ENCODE results near the gene TNS1. TPM values are rescaled to one million over a fixed set of nuclear protein-coding genes. Genes with fewer than 3 reads are reported as not detected.

The TNS1 gene
- total RNA-seq, 1 experiment from 2014 or later, result 0.49 TPM

GRCh38 chr2:217914078-217914477 lies 88.7 kb downstream of the TNS1 start:
- no peak for TF ChIP-seq REST (IDR thresholded peaks at IDR 0.05; ENCODE audit: insufficient read depth in 1 of 2, low read depth in 2 of 2, low read length in 1 of 2)
- no peak for TF ChIP-seq TCF7L2 (IDR thresholded peaks at IDR 0.05; ENCODE audit: low read depth, low read length)
- TF ChIP-seq POLR2AphosphoS5 (IDR thresholded peaks at IDR 0.05; ENCODE audit: low read depth, low read length), result no peak
- no peak for TF ChIP-seq SIN3A (IDR thresholded peaks at IDR 0.05; ENCODE audit: borderline replicate concordance, insufficient read depth, low read depth, low read length)
- no peak for TF ChIP-seq CTCF (IDR thresholded peaks at IDR 0.05)
- Histone ChIP-seq H3K27ac (ENCODE audit: low read length) (no peak overlapping the region), H3K4me1 (ENCODE audit: control insufficient read depth, insufficient read depth, low read length) (no peaks in the 10 kb centered on the region), H3K36me3 (ENCODE audit: control insufficient read depth, insufficient read depth, low read length) (no peaks in the 10 kb centered on the region), H3K9me3 (ENCODE audit: control insufficient read depth, insufficient read depth, low read depth, low read length) (no peaks in the 10 kb centered on the region), H3K4me3 (ENCODE audit: low read depth in 2 of 2, low read length in 2 of 2) (no peak overlapping the region), H3K27me3 (ENCODE audit: control insufficient read depth, insufficient read depth, low read length) (no peaks in the 10 kb centered on the region; the same call in 1 of the 2 replicates)
- ChIA-PET CTCF (no interaction called here), POLR2A (no interaction called here)
- no peak for ATAC-seq
- in situ Hi-C loops (cut with HindIII; ENCODE audit: low pct_unique_long_range_greater_than_20kb, low sequenced_read_pairs), result no loop called here
- no peak for DNase-seq (ENCODE audit: low read depth, low spot score)
- intact Hi-C loops (cut with micrococcal nuclease; ENCODE audit: unreplicated experiment), result no loop called here
- no TSS peak for BruUV-seq (replicated peaks)

GRCh38 chr2:217913436-217913835 lies 89.4 kb downstream of the TNS1 start:
- Histone ChIP-seq H3K27me3 (ENCODE audit: control insufficient read depth, insufficient read depth, low read length) (no peaks in the 10 kb centered on the region; the same call in 1 of the 2 replicates), H3K27ac (ENCODE audit: low read length) (no peak overlapping the region), H3K4me1 (ENCODE audit: control insufficient read depth, insufficient read depth, low read length) (no peaks in the 10 kb centered on the region), H3K9me3 (ENCODE audit: control insufficient read depth, insufficient read depth, low read depth, low read length) (no peaks in the 10 kb centered on the region), H3K4me3 (ENCODE audit: low read depth in 2 of 2, low read length in 2 of 2) (no peak overlapping the region), H3K36me3 (ENCODE audit: control insufficient read depth, insufficient read depth, low read length) (no peaks in the 10 kb centered on the region)
- ATAC-seq (no peak), DNase-seq (ENCODE audit: low read depth, low spot score) (no peak)
- intact Hi-C loops (cut with micrococcal nuclease; ENCODE audit: unreplicated experiment) (no loop called here), in situ Hi-C loops (cut with HindIII; ENCODE audit: low pct_unique_long_range_greater_than_20kb, low sequenced_read_pairs) (no loop called here)
- BruUV-seq (replicated peaks), result no TSS peak
- no peak for TF ChIP-seq REST (IDR thresholded peaks at IDR 0.05; ENCODE audit: insufficient read depth in 1 of 2, low read depth in 2 of 2, low read length in 1 of 2)
- no peak for TF ChIP-seq SIN3A (IDR thresholded peaks at IDR 0.05; ENCODE audit: borderline replicate concordance, insufficient read depth, low read depth, low read length)
- no peak for TF ChIP-seq POLR2AphosphoS5 (IDR thresholded peaks at IDR 0.05; ENCODE audit: low read depth, low read length)
- TF ChIP-seq CTCF (IDR thresholded peaks at IDR 0.05), result no peak
- TF ChIP-seq TCF7L2 (IDR thresholded peaks at IDR 0.05; ENCODE audit: low read depth, low read length), result no peak
- CTCF ChIA-PET, result no interaction called here
- POLR2A ChIA-PET, result no interaction called here

Data from Panc1 (cell line).